Measurements from ENCODE around the gene TNK1.

The TNK1 gene

GRCh38 chr17:7431231-7431630, 50.3 kb downstream of the TNK1 start:
- no peaks in the 10 kb centered on the region for H3K9me3 ChIP-seq (ENCODE audit: insufficient read depth, low read depth, low read length)
- no peak overlapping the region for H3K4me3 ChIP-seq (ENCODE audit: low read length)
- H3K27me3 ChIP-seq (ENCODE audit: insufficient read depth, low read length) = peaks cover 9% of the 10 kb centered on the region
- H3K9ac ChIP-seq (ENCODE audit: low read depth, low read length) = no peak overlapping the region
- peaks cover under 1% of the 10 kb centered on the region; the same call in 1 of the 2 replicates for H3K4me1 ChIP-seq (ENCODE audit: insufficient read depth, low read length)
- no peak overlapping the region for H3K27ac ChIP-seq (ENCODE audit: low read length)
- no peaks in the 10 kb centered on the region for H3K36me3 ChIP-seq (ENCODE audit: insufficient read depth, low read depth, low read length)

- H3K27me3 ChIP-seq (ENCODE audit: insufficient read depth, low read length) = peaks cover 18% of the 10 kb centered on the region
- no peaks in the 10 kb centered on the region for H3K9me3 ChIP-seq (ENCODE audit: insufficient read depth, low read depth, low read length)
- H3K9ac ChIP-seq (ENCODE audit: low read depth, low read length) = no peak overlapping the region
- no peak overlapping the region for H3K27ac ChIP-seq (ENCODE audit: low read length)
- H3K4me1 ChIP-seq (ENCODE audit: insufficient read depth, low read length) = peaks cover 3% of the 10 kb centered on the region; the same call in 1 of the 2 replicates
- H3K36me3 ChIP-seq (ENCODE audit: insufficient read depth, low read depth, low read length) = no peaks in the 10 kb centered on the region
- no peak overlapping the region for H3K4me3 ChIP-seq (ENCODE audit: low read length)
Observed at GRCh38 chr17:7432296-7432695, 51.4 kb downstream of the TNK1 start.

- Histone ChIP-seq H3K4me1 (ENCODE audit: insufficient read depth, low read length) (peaks cover 17% of the 10 kb centered on the region; the same call in 1 of the 2 replicates), H3K9me3 (ENCODE audit: insufficient read depth, low read depth, low read length) (no peaks in the 10 kb centered on the region), H3K4me3 (ENCODE audit: low read length) (peak overlapping the region; percentile 86), H3K27me3 (ENCODE audit: insufficient read depth, low read length) (peaks cover 44% of the 10 kb centered on the region), H3K9ac (ENCODE audit: low read depth, low read length) (peak overlapping the region; percentile 63; the same call in 1 of the 2 replicates), H3K36me3 (ENCODE audit: insufficient read depth, low read depth, low read length) (no peaks in the 10 kb centered on the region), H3K27ac (ENCODE audit: low read length) (no peak overlapping the region)
Observed at GRCh38 chr17:7435676-7436555, 55.0 kb downstream of the TNK1 start.

GRCh38 chr17:7436556-7437368, 55.9 kb downstream of the TNK1 start:
- Histone ChIP-seq H3K27me3 (ENCODE audit: insufficient read depth, low read length) (peaks cover 49% of the 10 kb centered on the region), H3K9me3 (ENCODE audit: insufficient read depth, low read depth, low read length) (no peaks in the 10 kb centered on the region), H3K36me3 (ENCODE audit: insufficient read depth, low read depth, low read length) (no peaks in the 10 kb centered on the region), H3K27ac (ENCODE audit: low read length) (no peak overlapping the region), H3K4me3 (ENCODE audit: low read length) (peak overlapping the region; percentile 86), H3K4me1 (ENCODE audit: insufficient read depth, low read length) (peaks cover 26% of the 10 kb centered on the region; the same call in 1 of the 2 replicates), H3K9ac (ENCODE audit: low read depth, low read length) (peak overlapping the region; percentile 63; the same call in 1 of the 2 replicates)

GRCh38 chr17:7437369-7437863, 56.5 kb downstream of the TNK1 start:
- Histone ChIP-seq H3K9ac (ENCODE audit: low read depth, low read length) (peak overlapping the region; percentile 14; the same call in 1 of the 2 replicates), H3K4me3 (ENCODE audit: low read length) (peak overlapping the region; percentile 86), H3K27me3 (ENCODE audit: insufficient read depth, low read length) (peaks cover 53% of the 10 kb centered on the region)

GRCh38 chr17:7437950-7438614, 57.2 kb downstream of the TNK1 start:
- Histone ChIP-seq H3K9ac (ENCODE audit: low read depth, low read length) (peak overlapping the region; percentile 64; the same call in 1 of the 2 replicates), H3K27ac (ENCODE audit: low read length) (no peak overlapping the region), H3K36me3 (ENCODE audit: insufficient read depth, low read depth, low read length) (no peaks in the 10 kb centered on the region), H3K4me3 (ENCODE audit: low read length) (peak overlapping the region; percentile 86), H3K9me3 (ENCODE audit: insufficient read depth, low read depth, low read length) (no peaks in the 10 kb centered on the region), H3K27me3 (ENCODE audit: insufficient read depth, low read length) (peaks cover 60% of the 10 kb centered on the region), H3K4me1 (ENCODE audit: insufficient read depth, low read length) (peaks cover 28% of the 10 kb centered on the region; the same call in 1 of the 2 replicates)

More at GRCh38 chr17:7437369-7437863, 56.5 kb downstream of the TNK1 start:
- H3K4me1 ChIP-seq (ENCODE audit: insufficient read depth, low read length) = peaks cover 28% of the 10 kb centered on the region; the same call in 1 of the 2 replicates
- no peaks in the 10 kb centered on the region for H3K36me3 ChIP-seq (ENCODE audit: insufficient read depth, low read depth, low read length)
- no peak overlapping the region for H3K27ac ChIP-seq (ENCODE audit: low read length)
- H3K9me3 ChIP-seq (ENCODE audit: insufficient read depth, low read depth, low read length) = no peaks in the 10 kb centered on the region

GRCh38 chr17:7438656-7439460, 58.0 kb downstream of the TNK1 start:
- Histone ChIP-seq H3K36me3 (ENCODE audit: insufficient read depth, low read depth, low read length) (no peaks in the 10 kb centered on the region), H3K4me1 (ENCODE audit: insufficient read depth, low read length) (peaks cover 28% of the 10 kb centered on the region; the same call in 1 of the 2 replicates), H3K9me3 (ENCODE audit: insufficient read depth, low read depth, low read length) (no peaks in the 10 kb centered on the region), H3K27ac (ENCODE audit: low read length) (no peak overlapping the region), H3K9ac (ENCODE audit: low read depth, low read length) (peak overlapping the region; percentile 64; the same call in 1 of the 2 replicates), H3K27me3 (ENCODE audit: insufficient read depth, low read length) (peaks cover 67% of the 10 kb centered on the region), H3K4me3 (ENCODE audit: low read length) (peak overlapping the region; percentile 86)
